ENCODE data around the gene HDAC4. TPM values are rescaled to one million over a fixed set of nuclear protein-coding genes. Genes with fewer than 3 reads are reported as not detected.

Gene HDAC4
- total RNA-seq, 1 donor: 28.3 TPM

DNA sequence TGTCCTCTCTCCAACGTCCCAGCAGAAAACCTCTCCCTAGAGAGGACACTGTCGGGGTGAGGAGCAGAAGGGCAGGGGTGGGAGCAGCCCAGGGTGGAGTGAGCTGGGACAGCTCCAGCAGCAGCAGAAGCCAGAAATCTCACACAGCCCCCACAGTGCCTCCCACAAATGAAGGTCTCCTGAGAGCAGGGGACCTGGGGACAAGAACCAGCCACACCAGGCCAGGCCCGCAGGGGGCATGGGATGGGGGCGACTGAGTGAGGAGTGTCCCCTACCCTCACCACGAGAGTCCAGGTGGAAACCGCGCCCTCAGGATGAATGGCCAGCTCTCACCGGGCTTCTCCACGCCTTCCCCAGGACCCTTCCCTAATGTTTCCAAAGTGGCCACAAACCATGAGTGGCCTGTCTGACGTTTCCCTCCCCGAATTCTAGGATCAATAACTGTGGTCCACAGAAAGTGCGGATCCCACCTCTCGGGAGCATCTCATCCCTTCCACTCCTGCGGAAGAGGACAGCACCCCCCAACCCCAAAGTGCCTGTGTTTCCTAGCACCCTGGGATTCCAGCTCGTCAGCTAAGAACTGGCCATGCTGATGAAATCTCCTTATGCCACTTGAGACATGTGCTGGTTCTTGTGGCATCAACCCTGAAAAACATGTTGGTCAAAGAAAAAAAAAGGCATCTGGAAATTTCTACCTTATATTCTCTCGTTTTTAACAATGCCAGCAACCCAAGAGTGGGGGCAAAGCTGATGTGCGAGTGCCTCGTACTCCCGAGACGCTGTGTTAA lies 121.1 kb downstream of the HDAC4 start:
- no peak overlapping the region for H3K4me3 ChIP-seq (ENCODE audit: low read depth, low read length)
- no peak for DNase-seq (ENCODE audit: low read depth)
- TF ChIP-seq, protein P1, sequence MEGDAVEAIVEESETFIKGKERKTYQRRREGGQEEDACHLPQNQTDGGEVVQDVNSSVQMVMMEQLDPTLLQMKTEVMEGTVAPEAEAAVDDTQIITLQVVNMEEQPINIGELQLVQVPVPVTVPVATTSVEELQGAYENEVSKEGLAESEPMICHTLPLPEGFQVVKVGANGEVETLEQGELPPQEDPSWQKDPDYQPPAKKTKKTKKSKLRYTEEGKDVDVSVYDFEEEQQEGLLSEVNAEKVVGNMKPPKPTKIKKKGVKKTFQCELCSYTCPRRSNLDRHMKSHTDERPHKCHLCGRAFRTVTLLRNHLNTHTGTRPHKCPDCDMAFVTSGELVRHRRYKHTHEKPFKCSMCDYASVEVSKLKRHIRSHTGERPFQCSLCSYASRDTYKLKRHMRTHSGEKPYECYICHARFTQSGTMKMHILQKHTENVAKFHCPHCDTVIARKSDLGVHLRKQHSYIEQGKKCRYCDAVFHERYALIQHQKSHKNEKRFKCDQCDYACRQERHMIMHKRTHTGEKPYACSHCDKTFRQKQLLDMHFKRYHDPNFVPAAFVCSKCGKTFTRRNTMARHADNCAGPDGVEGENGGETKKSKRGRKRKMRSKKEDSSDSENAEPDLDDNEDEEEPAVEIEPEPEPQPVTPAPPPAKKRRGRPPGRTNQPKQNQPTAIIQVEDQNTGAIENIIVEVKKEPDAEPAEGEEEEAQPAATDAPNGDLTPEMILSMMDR (IDR thresholded peaks at IDR 0.05; ENCODE audit: insufficient read depth, low read length): no peak

DNA sequence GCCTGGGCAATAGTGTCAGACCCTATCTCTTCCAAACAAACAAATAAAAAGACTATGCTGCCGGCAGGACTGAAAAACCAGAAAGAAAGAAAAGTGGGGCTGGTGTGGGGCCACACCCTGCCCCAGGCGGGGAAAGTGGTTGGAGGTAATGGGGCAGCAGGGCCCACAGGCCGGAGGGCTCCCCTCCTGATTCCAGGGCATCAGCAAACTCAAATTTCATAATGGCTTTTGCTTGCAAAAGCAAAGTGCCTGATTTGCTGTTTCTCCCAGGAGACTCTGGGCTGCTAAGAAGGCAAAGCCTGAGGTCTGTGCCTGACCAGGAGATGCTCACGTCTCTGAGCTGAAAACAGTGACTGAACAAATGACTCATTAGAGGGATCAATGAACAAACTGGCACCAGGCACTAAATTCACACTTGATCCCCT lies 121.9 kb downstream of the HDAC4 start:
- H3K4me3 ChIP-seq (ENCODE audit: low read depth, low read length): no peak overlapping the region
- DNase-seq (ENCODE audit: low read depth): peak; percentile 54
- TF ChIP-seq, protein P1 (IDR thresholded peaks at IDR 0.05; ENCODE audit: insufficient read depth, low read length): no peak

DNA sequence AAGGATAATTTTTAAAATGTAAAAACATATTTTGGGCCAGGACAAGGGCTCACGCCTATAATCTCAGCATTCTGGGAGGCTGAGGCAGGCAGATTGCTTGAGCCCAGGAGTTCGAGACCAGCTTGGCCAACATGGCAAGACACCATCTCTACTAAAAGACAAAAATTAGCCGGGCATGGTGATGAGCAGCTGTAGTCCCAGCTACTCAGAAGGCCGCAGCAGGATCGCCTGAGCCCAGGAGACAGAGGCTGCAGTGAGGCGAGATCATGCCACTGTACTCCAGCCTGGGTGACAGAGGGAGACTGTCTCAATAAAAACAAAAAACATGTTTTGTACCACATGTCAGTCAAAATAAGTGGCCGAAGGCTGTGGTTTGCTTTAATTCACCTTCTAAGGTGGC lies 122.5 kb downstream of the HDAC4 start:
- no peak overlapping the region for H3K4me3 ChIP-seq (ENCODE audit: low read depth, low read length)
- no peak for DNase-seq (ENCODE audit: low read depth)
- TF ChIP-seq, protein P1 (IDR thresholded peaks at IDR 0.05; ENCODE audit: insufficient read depth, low read length): no peak

DNA sequence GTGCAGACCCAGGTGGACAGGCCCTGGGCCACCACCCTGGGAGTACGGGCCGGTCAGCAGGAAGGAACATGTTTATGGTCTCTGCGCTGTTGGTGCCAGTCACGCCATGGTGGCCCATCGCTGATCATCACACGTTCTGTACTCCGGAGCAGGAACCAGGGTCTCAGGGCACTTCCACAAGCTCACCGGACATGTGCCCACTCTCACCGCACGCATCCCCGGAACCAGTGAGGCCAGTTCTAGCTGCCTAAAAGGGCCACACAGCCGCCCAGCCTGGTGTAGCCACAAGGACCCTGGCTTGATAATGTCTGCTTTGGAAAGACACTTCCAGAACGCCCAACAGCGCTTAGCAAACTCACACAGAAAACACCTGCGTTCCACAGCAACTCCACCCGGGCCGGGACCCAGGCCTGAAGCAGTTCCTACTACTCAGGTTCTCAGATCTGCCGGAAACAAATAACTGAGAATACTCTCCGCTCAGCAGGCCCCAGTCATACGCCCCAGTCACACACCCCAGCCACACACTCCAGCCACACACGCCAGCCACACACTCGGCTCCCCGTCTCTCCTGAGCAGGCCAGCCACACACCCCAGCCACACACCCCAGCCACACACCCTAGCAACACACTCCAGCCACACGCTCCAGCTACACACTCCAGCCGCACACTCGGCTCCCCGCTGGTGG lies 123.3 kb downstream of the HDAC4 start:
- TF ChIP-seq, protein P1 (IDR thresholded peaks at IDR 0.05; ENCODE audit: insufficient read depth, low read length): no peak
- H3K4me3 ChIP-seq (ENCODE audit: low read depth, low read length): no peak overlapping the region
- no peak for DNase-seq (ENCODE audit: low read depth)

DNA sequence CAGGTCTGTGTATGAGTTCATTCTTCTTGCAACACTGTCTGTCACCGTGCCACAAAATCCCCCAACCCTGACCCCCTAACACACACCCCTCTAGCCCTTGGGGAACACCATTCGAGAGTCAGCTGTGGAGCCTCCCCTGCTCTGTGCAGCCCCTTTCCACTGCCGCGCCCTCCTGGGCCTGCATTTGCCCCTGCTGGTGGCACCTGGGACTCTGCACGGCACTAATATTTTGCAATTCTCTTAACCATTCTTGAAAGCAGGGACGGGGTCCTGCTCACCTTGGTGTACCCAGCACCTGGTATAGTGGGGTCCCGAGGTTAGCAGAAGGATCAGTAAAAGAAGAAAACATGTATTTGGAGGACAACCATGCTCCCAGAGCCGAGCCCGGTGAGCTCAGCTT lies 124.0 kb downstream of the HDAC4 start:
- no peak for DNase-seq (ENCODE audit: low read depth)
- TF ChIP-seq, protein P1 (IDR thresholded peaks at IDR 0.05; ENCODE audit: insufficient read depth, low read length): peak; percentile 16
- H3K4me3 ChIP-seq (ENCODE audit: low read depth, low read length): no peak overlapping the region

DNA sequence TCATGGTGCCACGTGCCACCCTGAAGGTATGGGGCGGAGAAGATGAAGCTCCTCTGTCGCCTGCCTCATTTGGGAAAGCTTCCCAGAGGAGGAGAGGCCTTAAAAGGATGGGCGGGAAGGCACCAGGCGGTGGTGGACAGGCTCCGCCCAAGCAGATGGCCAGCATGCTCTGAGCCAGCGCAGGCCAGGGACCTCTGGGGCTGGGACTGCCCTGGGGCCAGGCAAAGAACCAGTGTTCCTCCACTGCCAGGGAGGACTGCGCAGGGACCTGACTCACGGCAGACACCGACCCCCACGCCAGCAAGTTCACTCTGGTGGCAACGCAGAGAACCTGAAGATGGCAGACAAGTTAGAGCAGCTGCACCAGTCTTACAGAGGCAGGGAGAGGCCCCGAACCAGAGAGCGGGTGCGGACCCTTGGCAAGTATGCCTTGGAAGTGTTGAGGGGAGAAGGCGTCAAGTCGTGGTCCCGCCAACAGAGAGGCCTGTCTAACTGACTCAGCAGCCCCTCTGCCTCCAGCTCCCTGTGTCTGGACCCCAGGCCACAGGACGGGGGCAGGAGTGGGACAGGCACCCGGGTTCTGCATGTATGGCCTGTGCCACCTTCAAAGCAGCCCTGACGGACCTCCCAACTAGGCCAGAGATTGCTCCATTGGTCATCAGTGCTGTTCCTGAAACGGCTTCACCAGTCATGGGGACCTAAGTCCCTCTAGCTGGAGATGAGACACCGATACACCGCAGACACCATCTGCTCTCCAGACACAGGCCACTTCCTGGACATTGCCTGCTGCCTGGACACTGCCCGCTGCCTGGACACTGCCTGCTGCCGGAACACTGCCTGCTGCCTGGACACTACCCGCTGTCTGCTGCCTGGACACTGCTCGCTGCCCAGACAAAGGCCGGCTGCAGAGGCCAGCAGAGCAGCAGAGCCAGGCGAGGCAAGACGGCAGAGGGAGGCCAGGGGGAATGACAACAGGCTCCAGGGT lies 124.7 kb downstream of the HDAC4 start:
- DNase-seq (ENCODE audit: low read depth): peak; percentile 78
- H3K4me3 ChIP-seq (ENCODE audit: low read depth, low read length): no peak overlapping the region

More for the DNA sequence above, 124.7 kb downstream of the HDAC4 start:
- TF ChIP-seq, protein P1 (IDR thresholded peaks at IDR 0.05; ENCODE audit: insufficient read depth, low read length): no peak

Measured in fibroblast of the aortic adventitia (primary cell).